Panc1 (cell line): ENCODE results near the gene CCDC12. TPM values are rescaled to one million over a fixed set of nuclear protein-coding genes. Genes with fewer than 3 reads are reported as not detected.

ENCODE experiments used
- ATAC-seq: fragments of 200-7000 bp; cut with Tn5 transposase; 2 replicates; pipeline ENCODE4 v1.9.1; 2020; ENCODE audit warnings: mild to moderate bottlenecking, moderate library complexity
- BruUV-seq: library from RNA; stranded (reverse); fragments of 400-500 nt; replicated peaks from 2 replicates; lab custom pipeline; 2021; lab: Mats Ljungman, UMichigan
- CTCF ChIA-PET: fragments of 300-600 bp; sonication (Branson Sonifier 250); formaldehyde crosslinking; loops from one replicate; lab custom pipeline; 2022; ENCODE audit warnings: antibody characterized with exemption; lab: Charles Lee
- POLR2A ChIA-PET: fragments of 300-600 bp; sonication (Branson Sonifier 250); formaldehyde crosslinking; loops from one replicate; lab custom pipeline; 2022; ENCODE audit warnings: antibody characterized with exemption; lab: Charles Lee
- DNase-seq: peaks from one replicate; pipeline ENCODE4 v3.0.0-alpha.2; 2010; ENCODE audit warnings: low read depth, low spot score
- H3K27ac ChIP-seq: 2 replicates; pipeline ENCODE4 v1.5.1; 2011; ENCODE audit warnings: mild to moderate bottlenecking, low read length, inconsistent platforms
- H3K27me3 ChIP-seq: fragments of 200-500 bp; sonication (Bioruptor generic); 2 replicates; pipeline ENCODE4 v1.6.0; 2014; ENCODE audit warnings: low read length, inconsistent platforms; ENCODE audit not compliant: control insufficient read depth, insufficient read depth
- H3K36me3 ChIP-seq: fragments of 200-500 bp; sonication (Bioruptor generic); 2 replicates; pipeline ENCODE4 v1.5.1; 2014; ENCODE audit warnings: inconsistent platforms, mild to moderate bottlenecking, low read length, moderate library complexity; ENCODE audit not compliant: control insufficient read depth, insufficient read depth
- H3K4me1 ChIP-seq: 2 replicates; pipeline ENCODE4 v1.5.1; 2011; ENCODE audit warnings: inconsistent platforms, mild to moderate bottlenecking, low read length, moderate library complexity; ENCODE audit not compliant: control insufficient read depth, insufficient read depth
- H3K4me3 ChIP-seq, 2 experiments: 2 replicates each; pipeline ENCODE4 v1.5.1; 2011 to 2012; ENCODE audit warnings: low read depth in 2 of 2, low read length in 2 of 2, mild to moderate bottlenecking in 2 of 2, inconsistent platforms in 1 of 2, moderate library complexity in 1 of 2
- H3K9me3 ChIP-seq: fragments of 200-500 bp; sonication (Bioruptor generic); 2 replicates; pipeline ENCODE4 v1.5.1; 2014; ENCODE audit warnings: low read depth, mild to moderate bottlenecking, inconsistent platforms, low read length, moderate library complexity; ENCODE audit not compliant: control insufficient read depth, insufficient read depth
- POLR2AphosphoS5 ChIP-seq: IDR thresholded peaks from 2 replicates; pipeline ENCODE4 v1.6.1; 2012; ENCODE audit warnings: mild to moderate bottlenecking, low read depth, low read length, moderate library complexity
- SIN3A ChIP-seq: IDR thresholded peaks from 2 replicates; pipeline ENCODE4 v1.6.1; 2012; ENCODE audit warnings: low read depth, mild to moderate bottlenecking, low read length, moderate library complexity, borderline replicate concordance; ENCODE audit not compliant: insufficient read depth
- TCF7L2 ChIP-seq: IDR thresholded peaks from 2 replicates; pipeline ENCODE4 v1.6.1; 2011; ENCODE audit warnings: mild to moderate bottlenecking, low read depth, low read length, inconsistent platforms
- in situ Hi-C: cut with HindIII; loops from 2 replicates; pipeline ENCODE4 v1.10.0; 2016; ENCODE audit warnings: low sequenced_read_pairs, low pct_unique_long_range_greater_than_20kb
- intact Hi-C: fragments of 100-400 bp; cut with micrococcal nuclease; formaldehyde crosslinking; loops from one replicate; pipeline ENCODE4 v1.10.0; 2022; ENCODE audit not compliant: unreplicated experiment
- total RNA-seq: library from RNA; stranded (reverse); gene quantifications from one replicate; pipeline ENCODE4 v1.2.1, GENCODE V29; 2021; ENCODE audit not compliant: unreplicated experiment
- TF ChIP-seq, protein P1 (sequence below): fragments of 450-650 bp; IDR thresholded peaks from 2 replicates; pipeline ENCODE4 v1.5.1; 2017; ENCODE audit warnings: mild to moderate bottlenecking
- TF ChIP-seq, protein P2 (sequence below), 2 experiments: IDR thresholded peaks; 2 replicates each; pipeline ENCODE4 v1.6.1; 2011 to 2012; ENCODE audit warnings: low read depth in 2 of 2, control low read depth in 1 of 2, low read length in 1 of 2, mild to moderate bottlenecking in 1 of 2, moderate library complexity in 1 of 2; ENCODE audit not compliant: insufficient read depth in 1 of 2

The CCDC12 gene
- total RNA-seq, 1 experiment from 2014 or later: 35.5 TPM

DNA sequence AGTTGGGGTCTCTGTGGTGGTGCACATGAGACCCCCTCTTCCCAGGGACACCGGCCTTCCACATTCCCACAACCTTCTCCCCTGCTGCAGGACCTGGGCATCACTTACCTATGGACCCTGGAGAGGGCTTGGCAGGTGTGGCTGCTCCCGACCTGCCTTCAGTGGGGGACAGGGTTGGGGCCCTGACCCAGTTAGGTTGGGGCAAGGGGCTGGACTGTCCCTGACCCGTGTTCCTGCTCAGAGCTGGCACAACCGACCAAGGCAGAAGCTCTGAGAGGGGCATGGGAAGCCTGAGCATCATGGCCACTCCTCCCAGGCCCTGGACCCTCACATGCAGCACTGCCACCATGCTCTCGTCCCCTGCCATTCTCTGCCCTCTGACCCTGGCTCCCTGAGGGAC, 9.0 kb upstream of the CCDC12 start:
- Histone ChIP-seq H3K4me3 (no peak overlapping the region), H3K4me1 (peaks cover under 1% of the 10 kb centered on the region; the same call in 1 of the 2 replicates), H3K27me3 (no peaks in the 10 kb centered on the region), H3K9me3 (no peaks in the 10 kb centered on the region), H3K27ac (no peak overlapping the region), H3K36me3 (no peaks in the 10 kb centered on the region)
- no peak for DNase-seq
- CTCF ChIA-PET: no interaction called here
- POLR2A ChIA-PET: no interaction called here
- no TSS peak for BruUV-seq
- no peak for ATAC-seq
- intact Hi-C loops: no loop called here
- TF ChIP-seq POLR2AphosphoS5: no peak
- in situ Hi-C loops: no loop called here

DNA sequence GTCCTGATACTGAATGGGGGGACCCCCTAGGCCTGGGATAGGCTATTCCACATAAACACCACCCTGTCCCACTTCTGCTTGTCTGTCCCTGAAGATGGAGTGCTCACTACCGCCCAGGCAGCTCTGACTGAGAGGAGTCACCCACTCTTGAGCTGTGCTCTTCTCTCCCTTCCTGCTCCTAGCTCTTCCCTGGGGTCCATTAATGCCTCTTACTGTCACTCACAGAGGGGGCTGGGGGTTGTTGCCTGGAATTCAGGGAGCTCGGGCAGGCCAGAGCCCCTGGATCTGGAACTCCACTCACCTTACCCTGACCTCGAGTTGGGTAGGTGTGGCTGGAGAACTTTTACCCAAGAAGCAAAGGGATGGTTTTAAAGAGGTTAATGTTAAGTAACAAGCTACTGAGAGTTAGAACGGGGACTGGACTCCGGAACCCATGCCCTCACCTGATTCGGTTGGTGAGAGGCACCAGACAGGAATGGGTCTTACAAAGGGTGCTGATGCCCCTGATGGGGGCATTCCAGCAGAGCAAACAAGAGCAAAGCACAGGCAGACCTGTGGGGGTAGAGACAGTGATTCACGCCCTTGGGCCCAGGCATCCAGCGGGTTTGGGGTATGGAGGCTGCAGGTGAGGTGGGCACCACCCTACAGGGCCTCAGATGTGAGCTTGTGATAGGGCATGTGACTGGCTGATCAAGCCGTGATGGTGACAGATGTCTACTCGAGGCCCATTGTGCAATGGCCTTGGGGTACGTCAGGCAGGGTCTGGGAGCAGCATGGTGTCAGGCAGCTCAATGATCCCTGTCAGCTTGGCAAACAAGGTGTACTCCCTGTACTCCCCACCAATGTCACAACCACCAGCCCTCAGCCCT, 8.3 kb upstream of the CCDC12 start:
- no peaks in the 10 kb centered on the region for H3K27me3 ChIP-seq
- TF ChIP-seq POLR2AphosphoS5 (no peak), TCF7L2 (no peak), SIN3A (no peak)
- TF ChIP-seq, protein P1, sequence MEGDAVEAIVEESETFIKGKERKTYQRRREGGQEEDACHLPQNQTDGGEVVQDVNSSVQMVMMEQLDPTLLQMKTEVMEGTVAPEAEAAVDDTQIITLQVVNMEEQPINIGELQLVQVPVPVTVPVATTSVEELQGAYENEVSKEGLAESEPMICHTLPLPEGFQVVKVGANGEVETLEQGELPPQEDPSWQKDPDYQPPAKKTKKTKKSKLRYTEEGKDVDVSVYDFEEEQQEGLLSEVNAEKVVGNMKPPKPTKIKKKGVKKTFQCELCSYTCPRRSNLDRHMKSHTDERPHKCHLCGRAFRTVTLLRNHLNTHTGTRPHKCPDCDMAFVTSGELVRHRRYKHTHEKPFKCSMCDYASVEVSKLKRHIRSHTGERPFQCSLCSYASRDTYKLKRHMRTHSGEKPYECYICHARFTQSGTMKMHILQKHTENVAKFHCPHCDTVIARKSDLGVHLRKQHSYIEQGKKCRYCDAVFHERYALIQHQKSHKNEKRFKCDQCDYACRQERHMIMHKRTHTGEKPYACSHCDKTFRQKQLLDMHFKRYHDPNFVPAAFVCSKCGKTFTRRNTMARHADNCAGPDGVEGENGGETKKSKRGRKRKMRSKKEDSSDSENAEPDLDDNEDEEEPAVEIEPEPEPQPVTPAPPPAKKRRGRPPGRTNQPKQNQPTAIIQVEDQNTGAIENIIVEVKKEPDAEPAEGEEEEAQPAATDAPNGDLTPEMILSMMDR: no peak
- TF ChIP-seq, protein P2, sequence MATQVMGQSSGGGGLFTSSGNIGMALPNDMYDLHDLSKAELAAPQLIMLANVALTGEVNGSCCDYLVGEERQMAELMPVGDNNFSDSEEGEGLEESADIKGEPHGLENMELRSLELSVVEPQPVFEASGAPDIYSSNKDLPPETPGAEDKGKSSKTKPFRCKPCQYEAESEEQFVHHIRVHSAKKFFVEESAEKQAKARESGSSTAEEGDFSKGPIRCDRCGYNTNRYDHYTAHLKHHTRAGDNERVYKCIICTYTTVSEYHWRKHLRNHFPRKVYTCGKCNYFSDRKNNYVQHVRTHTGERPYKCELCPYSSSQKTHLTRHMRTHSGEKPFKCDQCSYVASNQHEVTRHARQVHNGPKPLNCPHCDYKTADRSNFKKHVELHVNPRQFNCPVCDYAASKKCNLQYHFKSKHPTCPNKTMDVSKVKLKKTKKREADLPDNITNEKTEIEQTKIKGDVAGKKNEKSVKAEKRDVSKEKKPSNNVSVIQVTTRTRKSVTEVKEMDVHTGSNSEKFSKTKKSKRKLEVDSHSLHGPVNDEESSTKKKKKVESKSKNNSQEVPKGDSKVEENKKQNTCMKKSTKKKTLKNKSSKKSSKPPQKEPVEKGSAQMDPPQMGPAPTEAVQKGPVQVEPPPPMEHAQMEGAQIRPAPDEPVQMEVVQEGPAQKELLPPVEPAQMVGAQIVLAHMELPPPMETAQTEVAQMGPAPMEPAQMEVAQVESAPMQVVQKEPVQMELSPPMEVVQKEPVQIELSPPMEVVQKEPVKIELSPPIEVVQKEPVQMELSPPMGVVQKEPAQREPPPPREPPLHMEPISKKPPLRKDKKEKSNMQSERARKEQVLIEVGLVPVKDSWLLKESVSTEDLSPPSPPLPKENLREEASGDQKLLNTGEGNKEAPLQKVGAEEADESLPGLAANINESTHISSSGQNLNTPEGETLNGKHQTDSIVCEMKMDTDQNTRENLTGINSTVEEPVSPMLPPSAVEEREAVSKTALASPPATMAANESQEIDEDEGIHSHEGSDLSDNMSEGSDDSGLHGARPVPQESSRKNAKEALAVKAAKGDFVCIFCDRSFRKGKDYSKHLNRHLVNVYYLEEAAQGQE (IDR thresholded peaks at IDR 0.05; ENCODE audit: insufficient read depth in 1 of 2, low read depth in 2 of 2, low read length in 1 of 2): no peak
- CTCF ChIA-PET: no interaction called here
- peaks cover 3% of the 10 kb centered on the region; the same call in 1 of the 2 replicates for H3K36me3 ChIP-seq
- no TSS peak for BruUV-seq
- no peak overlapping the region for H3K4me3 ChIP-seq
- POLR2A ChIA-PET: no interaction called here
- DNase-seq (no peak), ATAC-seq (no peak)
- in situ Hi-C loops (no loop called here), intact Hi-C loops (no loop called here)
- H3K9me3 ChIP-seq: no peaks in the 10 kb centered on the region
- H3K4me1 ChIP-seq: peaks cover 3% of the 10 kb centered on the region; the same call in 1 of the 2 replicates
- H3K27ac ChIP-seq: no peak overlapping the region

DNA sequence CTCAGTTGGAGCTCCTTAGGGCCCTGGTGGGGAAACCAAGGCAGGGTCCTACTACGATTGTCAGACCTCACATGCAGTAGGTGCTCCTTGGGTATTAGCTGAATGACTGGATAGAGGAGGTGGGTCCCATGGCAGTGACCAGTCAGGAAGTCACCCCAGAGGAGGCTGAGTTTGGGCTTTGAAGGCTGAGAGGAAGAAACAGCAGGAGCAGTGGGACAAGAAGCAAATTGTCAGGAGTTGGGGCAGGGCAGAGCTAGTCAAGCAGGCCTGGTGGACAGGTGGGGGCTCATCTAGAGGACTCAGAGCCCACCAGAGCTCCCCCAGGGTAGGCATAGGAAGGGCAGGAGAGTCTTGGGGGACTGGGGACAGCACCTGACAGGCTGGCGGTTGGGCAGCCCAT, 6.0 kb upstream of the CCDC12 start:
- intact Hi-C loops (no loop called here), in situ Hi-C loops (no loop called here)
- Histone ChIP-seq H3K4me1 (peaks cover 3% of the 10 kb centered on the region; the same call in 1 of the 2 replicates), H3K27ac (no peak overlapping the region), H3K4me3 (no peak overlapping the region), H3K27me3 (no peaks in the 10 kb centered on the region), H3K9me3 (no peaks in the 10 kb centered on the region), H3K36me3 (peaks cover 3% of the 10 kb centered on the region; the same call in 1 of the 2 replicates)
- DNase-seq (no peak), ATAC-seq (no peak)
- BruUV-seq: no TSS peak
- ChIA-PET CTCF (no interaction called here), POLR2A (no interaction called here)
- TF ChIP-seq, protein P1: no peak
- no peak for TF ChIP-seq TCF7L2
- TF ChIP-seq POLR2AphosphoS5: no peak
